Measurements from ENCODE around the gene ITPK1. TPM values are rescaled to one million over a fixed set of nuclear protein-coding genes. Genes with fewer than 3 reads are reported as not detected.
A peak's percentile ranks its signal among the peaks of the same experiment; 100 is the strongest.

ITPK1 gene
- total and polyA plus RNA-seq, 12 donors, result 47.1 to 152 (median 92.7) TPM

GRCh38 chr14:92998946-92999345, 116.8 kb downstream of the ITPK1 start:
- ATAC-seq, result peak in 6 of 8 donors; percentile 38 to 70 (median 51)

GRCh38 chr14:92997343-92998061, 118.2 kb downstream of the ITPK1 start:
- H3K4me1 ChIP-seq, result peaks cover 6 to 46% (median 29%) of the 10 kb centered on the region in 9 donors
- H3K4me3 ChIP-seq, result no peak overlapping the region
- no peaks in the 10 kb centered on the region for H3K27me3 ChIP-seq
- H3K27ac ChIP-seq, result peak overlapping the region in 4 of 10 donors; percentile 7 to 56 (median 41)
- no peak for TF ChIP-seq CTCF (IDR thresholded peaks at IDR 0.05)
- WGBS, 2 donors, result 63 to 72% methylated on average over 14 of the region's 14 CpGs
- H3K9me3 ChIP-seq, result no peaks in the 10 kb centered on the region
- ATAC-seq (peak in 1 of 8 donors; percentile 34), DNase-seq (peak in 1 of 2 donors; percentile 16)
- H3K36me3 ChIP-seq, result peaks cover 0 to 33% (median 0%) of the 10 kb centered on the region in 9 donors
- intact Hi-C loops (cut with DNase I), result no loop called here

More at GRCh38 chr14:92998946-92999345, 116.8 kb downstream of the ITPK1 start:
- TF ChIP-seq CTCF (IDR thresholded peaks at IDR 0.05), result no peak
- intact Hi-C loops (cut with DNase I), result no loop called here
- WGBS, 2 donors, result 77 to 88% methylated on average over 10 of the region's 10 CpGs
- DNase-seq, result peak in 1 of 2 donors; percentile 68
- Histone ChIP-seq H3K27ac (peak overlapping the region in 6 of 10 donors; percentile 4 to 54 (median 33)), H3K36me3 (peaks cover 0 to 19% (median 0%) of the 10 kb centered on the region in 9 donors), H3K4me1 (peaks cover 3 to 42% (median 17%) of the 10 kb centered on the region in 9 donors), H3K9me3 (no peaks in the 10 kb centered on the region), H3K27me3 (no peaks in the 10 kb centered on the region), H3K4me3 (no peak overlapping the region)

GRCh38 chr14:92995620-92996019, 120.1 kb downstream of the ITPK1 start:
- intact Hi-C loops (cut with DNase I), result no loop called here
- no peak for TF ChIP-seq CTCF (IDR thresholded peaks at IDR 0.05)
- Histone ChIP-seq H3K4me3 (no peak overlapping the region), H3K27ac (peak overlapping the region in 3 of 10 donors; percentile 84 to 85 (median 84)), H3K9me3 (no peaks in the 10 kb centered on the region), H3K27me3 (no peaks in the 10 kb centered on the region), H3K36me3 (peaks cover 0 to 38% (median 0%) of the 10 kb centered on the region in 9 donors), H3K4me1 (peaks cover 6 to 64% (median 45%) of the 10 kb centered on the region in 9 donors)
- DNase-seq (peak in 1 of 2 donors; percentile 3), ATAC-seq (no peak)
- WGBS, 2 donors, result 85 to 92% methylated on average over 9 of the region's 9 CpGs

GRCh38 chr14:92994942-92995341, 120.8 kb downstream of the ITPK1 start:
- DNase-seq (no peak), ATAC-seq (no peak)
- 88 to 93% methylated on average over 10 to 11 of the region's 11 CpGs for WGBS, 2 donors
- Histone ChIP-seq H3K9me3 (no peaks in the 10 kb centered on the region), H3K4me3 (no peak overlapping the region), H3K27ac (peak overlapping the region in 4 of 10 donors; percentile 84 to 88 (median 84)), H3K27me3 (no peaks in the 10 kb centered on the region), H3K36me3 (peaks cover 0 to 38% (median 0%) of the 10 kb centered on the region in 9 donors), H3K4me1 (peaks cover 8 to 69% (median 47%) of the 10 kb centered on the region in 9 donors)
- TF ChIP-seq CTCF (IDR thresholded peaks at IDR 0.05), result no peak
- intact Hi-C loops (cut with DNase I), result loop anchor here in 1 of 10 donors (5.0 kb wide), 1 partner anchor 47 kb away; no protein-coding TSS in a partner anchor

All from heart right ventricle (tissue), 16 donors.